Parathyroid adenoma (tissue), 2 donors: Measurements from ENCODE around the gene TSPOAP1.

Experiments used
- H2AFZ ChIP-seq: fragments of 300-600 bp; sonication (generic); one replicate; pipeline ENCODE4 v1.7.0; 2017; ENCODE audit warnings: antibody characterized with exemption, mild to moderate bottlenecking
- H3K27ac ChIP-seq: fragments of 300-600 bp; sonication (generic); one replicate; pipeline ENCODE4 v1.7.0; 2017
- H3K27me3 ChIP-seq: fragments of 300-600 bp; sonication (generic); one replicate; pipeline ENCODE4 v1.7.0; 2017; ENCODE audit warnings: low read length; ENCODE audit not compliant: control insufficient read depth, insufficient read depth
- H3K36me3 ChIP-seq: fragments of 300-600 bp; sonication (generic); one replicate; pipeline ENCODE4 v1.7.0; 2017; ENCODE audit warnings: low read length; ENCODE audit not compliant: control insufficient read depth, insufficient read depth
- H3K4me1 ChIP-seq: fragments of 300-600 bp; sonication (generic); one replicate; pipeline ENCODE4 v1.7.0; 2017; ENCODE audit warnings: control low read depth
- H3K4me2 ChIP-seq: fragments of 300-600 bp; sonication (generic); one replicate; pipeline ENCODE4 v1.7.0; 2017; ENCODE audit warnings: low read length
- H3K4me3 ChIP-seq: fragments of 300-600 bp; sonication (generic); one replicate; pipeline ENCODE4 v1.7.0; 2017; ENCODE audit warnings: low read depth, low read length
- H3K79me2 ChIP-seq: fragments of 300-600 bp; sonication (generic); one replicate; pipeline ENCODE4 v1.7.0; 2017; ENCODE audit warnings: control low read depth
- H3K9ac ChIP-seq: fragments of 300-600 bp; sonication (generic); one replicate; pipeline ENCODE4 v1.7.0; 2017; ENCODE audit warnings: mild to moderate bottlenecking
- H3K9me3 ChIP-seq: fragments of 300-600 bp; sonication (generic); one replicate; pipeline ENCODE4 v1.7.0; 2017; ENCODE audit warnings: low read length; ENCODE audit not compliant: control insufficient read depth
- CTCF ChIP-seq: fragments of 300-600 bp; sonication (generic); IDR thresholded peaks from one replicate; pipeline ENCODE4 v1.7.0; 2017; ENCODE audit warnings: antibody characterized with exemption, mild to moderate bottlenecking
- donor health status: primary hyperparathyroidism.

The TSPOAP1 gene

DNA sequence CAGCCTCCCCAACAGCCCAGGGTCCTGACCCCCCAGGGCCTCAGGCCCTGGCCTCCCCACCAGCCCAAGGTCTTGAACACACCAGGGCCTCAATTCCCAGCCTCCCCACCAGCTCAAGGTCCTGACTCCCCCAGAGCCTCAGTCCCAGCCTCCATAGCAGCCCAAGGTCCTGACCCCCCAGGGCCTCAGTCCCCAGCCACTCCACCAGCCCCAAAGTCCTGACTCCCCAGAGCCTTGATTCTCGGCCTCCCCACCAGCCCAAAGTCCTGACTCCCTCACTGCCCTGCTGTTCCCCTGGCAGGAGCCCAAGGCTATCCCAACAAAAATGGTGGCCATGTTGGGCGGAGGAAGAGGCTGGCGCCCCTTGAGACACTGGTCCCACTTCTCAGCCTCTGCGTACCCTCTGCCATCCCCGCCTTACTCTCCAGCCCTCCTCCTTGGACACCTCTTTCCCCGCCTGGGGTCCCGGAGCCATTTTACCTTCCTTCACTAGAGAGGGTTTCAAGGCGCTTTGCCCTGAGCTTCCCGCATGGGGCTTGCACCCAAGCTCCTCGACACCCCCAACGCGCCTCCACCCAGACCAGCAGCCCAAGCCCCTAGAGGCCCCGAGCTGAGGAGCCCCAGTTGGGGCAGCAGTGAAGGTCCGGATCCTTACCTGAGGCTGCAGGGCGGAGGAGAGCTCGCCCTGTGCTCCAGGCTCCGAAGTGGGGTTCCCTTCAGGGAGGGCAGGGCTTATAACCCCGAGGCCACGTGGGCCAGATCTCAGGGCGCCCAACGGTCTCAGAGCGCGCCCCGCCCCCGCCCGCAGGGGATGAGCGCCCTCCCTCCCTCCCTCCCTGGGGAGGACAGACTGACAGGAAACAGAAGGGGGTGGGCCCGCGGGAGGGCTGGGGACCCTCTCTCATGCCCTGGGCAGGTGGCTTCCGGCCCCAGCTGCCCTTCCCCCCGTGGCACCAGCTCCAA lies 3.5 kb upstream of the TSPOAP1 start:
- TF ChIP-seq CTCF, result no peak
- Histone ChIP-seq H3K79me2 (no peaks in the 10 kb centered on the region), H3K36me3 (no peaks in the 10 kb centered on the region), H3K9ac (no peak overlapping the region), H2AFZ (no peak overlapping the region), H3K27ac (peak overlapping the region; percentile 30), H3K4me1 (no peaks in the 10 kb centered on the region), H3K9me3 (no peaks in the 10 kb centered on the region), H3K4me3 (peak overlapping the region; percentile 14), H3K4me2 (no peak overlapping the region), H3K27me3 (no peaks in the 10 kb centered on the region)

GRCh38 chr17:58330997-58331814 lies 2.6 kb upstream of the TSPOAP1 start:
- H2AFZ ChIP-seq, result no peak overlapping the region
- no peaks in the 10 kb centered on the region for H3K9me3 ChIP-seq
- H3K9ac ChIP-seq, result no peak overlapping the region
- H3K79me2 ChIP-seq, result no peaks in the 10 kb centered on the region
- H3K27me3 ChIP-seq, result no peaks in the 10 kb centered on the region
- H3K27ac ChIP-seq, result peak overlapping the region; percentile 30
- no peak overlapping the region for H3K4me3 ChIP-seq
- no peaks in the 10 kb centered on the region for H3K4me1 ChIP-seq
- H3K4me2 ChIP-seq, result no peak overlapping the region
- H3K36me3 ChIP-seq, result no peaks in the 10 kb centered on the region
- no peak for TF ChIP-seq CTCF

DNA sequence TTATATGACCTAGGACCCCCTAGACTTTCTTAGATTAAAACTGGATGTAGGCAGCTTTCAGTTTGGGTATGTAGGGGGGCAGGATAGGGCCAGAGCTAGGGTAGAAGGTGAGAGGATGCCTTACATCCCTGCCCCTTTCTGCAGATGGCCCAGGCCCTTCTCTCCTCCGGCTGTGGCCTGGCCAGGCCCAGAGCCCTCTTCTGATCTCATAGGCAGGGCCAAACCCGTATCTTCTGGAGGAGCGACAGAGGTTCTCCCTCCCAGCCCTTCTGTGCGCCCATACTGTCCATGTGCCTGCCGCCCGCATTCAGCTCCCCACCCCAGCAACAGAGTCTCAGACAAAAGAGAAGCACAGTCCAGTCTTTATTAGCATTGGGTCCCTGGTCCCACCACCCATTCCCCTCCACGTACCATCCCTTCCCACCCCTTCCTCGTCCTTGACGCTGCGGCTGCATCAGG lies 2.0 kb upstream of the TSPOAP1 start:
- no peak overlapping the region for H3K4me3 ChIP-seq

GRCh38 chr17:58329810-58330537 lies 1.4 kb upstream of the TSPOAP1 start:
- no peak overlapping the region for H3K4me2 ChIP-seq
- no peak for TF ChIP-seq CTCF
- H3K4me3 ChIP-seq, result no peak overlapping the region
- no peaks in the 10 kb centered on the region for H3K79me2 ChIP-seq
- H3K4me1 ChIP-seq, result peaks cover 4% of the 10 kb centered on the region
- H3K36me3 ChIP-seq, result no peaks in the 10 kb centered on the region
- no peak overlapping the region for H3K27ac ChIP-seq
- no peak overlapping the region for H3K9ac ChIP-seq
- H3K9me3 ChIP-seq, result no peaks in the 10 kb centered on the region
- no peak overlapping the region for H2AFZ ChIP-seq
- no peaks in the 10 kb centered on the region for H3K27me3 ChIP-seq

More for the DNA sequence above, 2.0 kb upstream of the TSPOAP1 start:
- no peaks in the 10 kb centered on the region for H3K36me3 ChIP-seq
- H3K27me3 ChIP-seq, result no peaks in the 10 kb centered on the region
- H3K4me2 ChIP-seq, result no peak overlapping the region
- H3K79me2 ChIP-seq, result no peaks in the 10 kb centered on the region
- no peaks in the 10 kb centered on the region for H3K9me3 ChIP-seq
- no peak overlapping the region for H3K9ac ChIP-seq
- no peak for TF ChIP-seq CTCF
- no peak overlapping the region for H2AFZ ChIP-seq
- H3K27ac ChIP-seq, result no peak overlapping the region
- no peaks in the 10 kb centered on the region for H3K4me1 ChIP-seq
